Erythroblast (primary cell): Measurements from ENCODE around the gene CDH24.

Experiments
- GATA1 ChIP-seq: IDR thresholded peaks from 2 replicates; pipeline ENCODE4 v1.6.1; 2011; ENCODE audit warnings: low read depth, mild to moderate bottlenecking, control low read depth, low read length, moderate library complexity
- POLR2A ChIP-seq: IDR thresholded peaks from 2 replicates; pipeline ENCODE4 v1.6.1; 2011; ENCODE audit warnings: mild to moderate bottlenecking, low read length

DNA sequence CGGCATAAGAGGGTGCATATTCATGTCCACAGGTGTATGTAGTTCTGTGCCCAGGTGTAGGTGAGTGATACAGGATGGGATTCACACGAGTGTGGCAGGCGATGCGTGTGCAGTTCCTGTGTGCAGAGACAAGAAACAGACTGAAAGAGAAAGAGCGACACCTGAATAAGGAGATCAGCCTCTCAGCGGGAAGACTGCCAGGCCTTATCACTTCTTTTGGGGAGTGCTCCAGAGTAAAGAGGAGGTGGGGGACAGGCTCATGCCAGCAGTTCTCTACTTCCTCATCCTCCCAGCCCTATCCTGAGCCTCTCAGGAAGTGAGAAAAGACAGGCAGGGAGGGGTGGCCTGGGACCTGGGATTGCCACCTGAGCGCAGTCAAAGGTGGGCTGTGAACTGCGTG lies 12.5 kb downstream of the CDH24 start:
- TF ChIP-seq POLR2A (no peak), GATA1 (no peak)
